Astrocyte (in vitro differentiated cells and primary cell): ENCODE measurements around the gene GTPBP3.

Experiments used
- CTCF ChIP-seq: IDR thresholded peaks from 2 replicates; pipeline ENCODE4 v1.5.1; 2011; ENCODE audit warnings: low read depth, mild to moderate bottlenecking, inconsistent platforms, low read length, moderate library complexity; ENCODE audit not compliant: insufficient read depth
- EZH2 ChIP-seq: IDR thresholded peaks from 2 replicates; pipeline ENCODE4 v1.6.1; 2012; ENCODE audit warnings: mild to moderate bottlenecking, low read length, inconsistent platforms; ENCODE audit not compliant: insufficient read depth

- no peak for TF ChIP-seq CTCF
- no peak for TF ChIP-seq EZH2
Measured at GRCh38 chr19:17348700-17349099, 11.3 kb downstream of the GTPBP3 start.
